Transverse colon (tissue), 4 donors: Measurements from ENCODE around the gene CNN1. TPM values are rescaled to one million over a fixed set of nuclear protein-coding genes. Genes with fewer than 3 reads are reported as not detected.

Source experiments
- DNase-seq: peaks from one replicate; pipeline ENCODE4 v3.0.0-alpha.2; 2019
- H3K27ac ChIP-seq, 4 donors: fragments of 200-600 bp; sonication (generic); 2 replicates each; pipeline ENCODE4 v1.5.1; 2016 to 2018; ENCODE audit warnings: inconsistent platforms in 4 of 4
- H3K27me3 ChIP-seq: fragments of 200-600 bp; sonication (generic); 2 replicates; pipeline ENCODE4 v1.5.1; 2017; ENCODE audit warnings: inconsistent platforms
- H3K36me3 ChIP-seq, 4 donors: fragments of 200-600 bp; sonication (generic); 2 replicates each; pipeline ENCODE4 v1.5.1; 2017 to 2019; ENCODE audit warnings: inconsistent platforms in 4 of 4
- H3K4me1 ChIP-seq, 4 donors: fragments of 200-600 bp; sonication (generic); 2 replicates each; pipeline ENCODE4 v1.5.1; 2017 to 2020; ENCODE audit warnings: inconsistent platforms in 4 of 4
- H3K4me3 ChIP-seq, 4 donors: fragments of 200-600 bp; sonication (generic); 1 replicate in 1 of 4; 2 replicates in 3 of 4; pipeline versions ENCODE4 v1.5.1 to v1.6.1; 2017 to 2019; ENCODE audit warnings: inconsistent platforms in 4 of 4
- H3K9me3 ChIP-seq, 2 donors: fragments of 200-600 bp; sonication (generic); 2 replicates each; pipeline ENCODE4 v1.5.1; 2017 to 2019; ENCODE audit warnings: inconsistent platforms in 2 of 2
- EP300 ChIP-seq: sonication (generic); formaldehyde crosslinking; IDR thresholded peaks from one replicate; pipeline ENCODE4 v1.6.1; 2017; ENCODE audit warnings: antibody characterized with exemption, low read depth
- POLR2A ChIP-seq: fragments of 450-650 bp; IDR thresholded peaks from one replicate; pipeline ENCODE4 v1.6.1; 2016; ENCODE audit warnings: antibody characterized with exemption, mild to moderate bottlenecking, moderate library complexity
- POLR2AphosphoS5 ChIP-seq, 3 donors: sonication (generic); formaldehyde crosslinking; IDR thresholded peaks; one replicate each; pipeline ENCODE4 v1.6.1; 2016; ENCODE audit warnings: antibody characterized with exemption in 3 of 3
- WGBS, 2 donors: methylation state at CpG; one replicate each; pipeline ENCODE4 v1.1.5; 2018; ENCODE audit warnings: low coverage in 1 of 2; 5-methylcytosine and 5-hydroxymethylcytosine counted together
- in situ Hi-C, 4 donors: fragments of 200-750 bp; cut with MboI; loops; one replicate each; pipeline versions ENCODE4 v1.15.0 to v1.15.1; 2017; ENCODE audit warnings: low sequenced_read_pairs in 3 of 4, low pct_ligation_motif_present in 1 of 4, low pct_unique_long_range_greater_than_20kb in 1 of 4
- intact Hi-C: fragments of 100-400 bp; cut with DNase I; formaldehyde crosslinking; loops from one replicate; pipeline ENCODE4 v1.15.1; 2023; ENCODE audit warnings: low total_unique reads
- total RNA-seq, 4 donors: library from RNA; depleted of rRNA; stranded (reverse); fragments of >200 nt; gene quantifications; one replicate each; pipeline ENCODE4 v1.1.0, GENCODE V29; 2016
- TF ChIP-seq, protein P1 (sequence below), 5 experiments: fragments of 200-600 bp in 3 of 5; fragments of 450-650 bp in 2 of 5; sonication (generic) in 3 of 5; IDR thresholded peaks; 1 replicate in 2 of 5; 2 replicates in 3 of 5; pipeline ENCODE4 v1.5.1; 2016 to 2017; ENCODE audit warnings: antibody characterized with exemption in 5 of 5, inconsistent platforms in 3 of 5, mild to moderate bottlenecking in 2 of 5, moderate library complexity in 1 of 5

Gene CNN1
- total RNA-seq, 4 donors from 2014 or later, result 198 to 1,121 (median 486) TPM

DNA sequence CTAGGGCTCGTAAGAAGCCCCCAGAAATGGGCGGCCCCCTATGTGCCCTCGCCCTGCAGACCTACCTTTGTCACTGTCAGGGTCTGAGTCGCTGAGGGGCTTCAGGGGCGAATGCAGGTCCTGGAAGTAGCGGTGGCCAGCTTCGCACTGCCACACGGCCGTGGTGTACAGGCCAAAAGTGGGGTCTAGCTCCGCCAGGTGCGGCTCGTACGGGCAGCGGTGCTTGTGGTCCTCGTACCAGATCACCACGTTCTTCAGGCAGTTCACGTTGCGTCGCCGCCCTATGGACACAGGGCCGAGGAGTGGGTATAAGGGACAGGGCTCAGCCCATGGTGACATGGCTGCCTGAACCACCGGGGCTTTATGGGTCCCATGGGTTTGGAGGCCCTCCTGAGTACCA, 42.8 kb upstream of the CNN1 start:
- 95% methylated on average over 20 of the region's 22 CpGs; no CpG with 5 or more reads in 1 of the 2 donors for WGBS, 2 donors
- Histone ChIP-seq H3K4me3 (no peak overlapping the region), H3K4me1 (peaks cover 0 to 4% (median under 1%) of the 10 kb centered on the region in 4 donors), H3K36me3 (no peaks in the 10 kb centered on the region), H3K27ac (no peak overlapping the region), H3K27me3 (no peaks in the 10 kb centered on the region), H3K9me3 (no peaks in the 10 kb centered on the region)
- TF ChIP-seq POLR2A (no peak), POLR2AphosphoS5 (IDR thresholded peaks at IDR 0.05) (no peak), EP300 (no peak)
- TF ChIP-seq, protein P1, sequence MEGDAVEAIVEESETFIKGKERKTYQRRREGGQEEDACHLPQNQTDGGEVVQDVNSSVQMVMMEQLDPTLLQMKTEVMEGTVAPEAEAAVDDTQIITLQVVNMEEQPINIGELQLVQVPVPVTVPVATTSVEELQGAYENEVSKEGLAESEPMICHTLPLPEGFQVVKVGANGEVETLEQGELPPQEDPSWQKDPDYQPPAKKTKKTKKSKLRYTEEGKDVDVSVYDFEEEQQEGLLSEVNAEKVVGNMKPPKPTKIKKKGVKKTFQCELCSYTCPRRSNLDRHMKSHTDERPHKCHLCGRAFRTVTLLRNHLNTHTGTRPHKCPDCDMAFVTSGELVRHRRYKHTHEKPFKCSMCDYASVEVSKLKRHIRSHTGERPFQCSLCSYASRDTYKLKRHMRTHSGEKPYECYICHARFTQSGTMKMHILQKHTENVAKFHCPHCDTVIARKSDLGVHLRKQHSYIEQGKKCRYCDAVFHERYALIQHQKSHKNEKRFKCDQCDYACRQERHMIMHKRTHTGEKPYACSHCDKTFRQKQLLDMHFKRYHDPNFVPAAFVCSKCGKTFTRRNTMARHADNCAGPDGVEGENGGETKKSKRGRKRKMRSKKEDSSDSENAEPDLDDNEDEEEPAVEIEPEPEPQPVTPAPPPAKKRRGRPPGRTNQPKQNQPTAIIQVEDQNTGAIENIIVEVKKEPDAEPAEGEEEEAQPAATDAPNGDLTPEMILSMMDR (IDR thresholded peaks at IDR 0.05), result no peak
- intact Hi-C loops (no loop called here), in situ Hi-C loops (loop anchor here in 2 of 4 donors (25.0 kb wide), 2 partner anchors 109 to 209 kb away; partner anchors contain the start of genes EPOR (in 1 of the 2) and TSPAN16 (in 1 of the 2))
- no peak for DNase-seq

- Histone ChIP-seq H3K9me3 (no peaks in the 10 kb centered on the region), H3K4me1 (no peaks in the 10 kb centered on the region), H3K27me3 (no peaks in the 10 kb centered on the region), H3K36me3 (no peaks in the 10 kb centered on the region), H3K4me3 (no peak overlapping the region), H3K27ac (no peak overlapping the region)
- peak; percentile 76 for DNase-seq
- no peak for TF ChIP-seq EP300
- TF ChIP-seq, protein P1 (IDR thresholded peaks at IDR 0.05), result peak; percentile 62 to 72 (median 65)
- 66% methylated on average over 17 of the region's 17 CpGs; no CpG with 5 or more reads in 1 of the 2 donors for WGBS, 2 donors
- intact Hi-C loops, result no loop called here
- in situ Hi-C loops, result loop anchor here in 2 of 4 donors (25.0 kb wide), 2 partner anchors 109 to 209 kb away; partner anchors contain the start of genes EPOR (in 1 of the 2) and TSPAN16 (in 1 of the 2)
These were observed 42.1 kb upstream of the CNN1 start for GRCh38 chr19:11496391-11497163.

DNA sequence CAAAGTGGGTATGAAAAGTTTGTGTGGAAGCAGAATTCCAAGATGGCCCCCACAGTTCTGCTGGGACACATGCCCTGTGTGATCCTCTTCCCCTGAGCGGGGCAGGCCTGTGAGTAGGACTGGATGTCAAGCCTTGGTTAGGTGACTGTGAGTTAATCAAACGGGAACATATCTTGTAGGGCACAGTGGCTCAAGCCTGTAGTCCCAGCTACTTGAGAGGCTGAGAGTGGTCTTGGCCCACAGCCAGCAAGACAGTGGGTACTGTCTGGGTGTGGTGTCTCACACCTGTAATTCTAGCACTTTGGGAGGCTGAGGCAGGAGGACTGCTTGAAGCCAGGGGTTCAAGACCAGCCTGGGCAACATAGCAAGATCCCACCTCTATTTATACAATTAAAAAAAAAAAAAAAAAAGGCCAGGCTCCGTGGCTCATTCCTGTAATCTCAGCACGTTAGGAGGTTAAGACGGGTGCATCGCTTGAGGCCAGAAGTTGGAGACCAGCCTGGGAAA, 39.4 kb upstream of the CNN1 start:
- intact Hi-C loops (no loop called here), in situ Hi-C loops (loop anchor here in 2 of 4 donors (25.0 kb wide), 2 partner anchors 112 to 212 kb away; partner anchors contain the start of genes EPOR (in 1 of the 2) and TSPAN16 (in 1 of the 2))
- H3K9me3 ChIP-seq, result no peaks in the 10 kb centered on the region
- H3K27me3 ChIP-seq, result no peaks in the 10 kb centered on the region
- H3K4me3 ChIP-seq, result no peak overlapping the region
- TF ChIP-seq POLR2A (no peak), POLR2AphosphoS5 (IDR thresholded peaks at IDR 0.05) (no peak), EP300 (no peak)
- TF ChIP-seq, protein P1 (IDR thresholded peaks at IDR 0.05), result no peak
- 86 to 89% methylated on average over 3 to 6 of the region's 6 CpGs for WGBS, 2 donors
- no peak overlapping the region for H3K27ac ChIP-seq
- no peaks in the 10 kb centered on the region for H3K4me1 ChIP-seq
- DNase-seq, result no peak
- no peaks in the 10 kb centered on the region for H3K36me3 ChIP-seq

GRCh38 chr19:11499890-11500420, 38.7 kb upstream of the CNN1 start:
- Histone ChIP-seq H3K27me3 (no peaks in the 10 kb centered on the region), H3K27ac (no peak overlapping the region)

More at GRCh38 chr19:11499890-11500420, 38.7 kb upstream of the CNN1 start:
- peaks cover 0 to 6% (median 5%) of the 10 kb centered on the region in 4 donors for H3K4me1 ChIP-seq
- H3K9me3 ChIP-seq, result no peaks in the 10 kb centered on the region
- no peaks in the 10 kb centered on the region for H3K36me3 ChIP-seq
- TF ChIP-seq POLR2AphosphoS5 (IDR thresholded peaks at IDR 0.05) (no peak), POLR2A (no peak), EP300 (no peak)
- TF ChIP-seq, protein P1 (IDR thresholded peaks at IDR 0.05), result no peak
- no peak overlapping the region for H3K4me3 ChIP-seq
- intact Hi-C loops, result no loop called here
- DNase-seq, result no peak
- 40 to 75% methylated on average over 1 to 7 of the region's 7 CpGs for WGBS, 2 donors
- in situ Hi-C loops, result loop anchor here in 2 of 4 donors (25.0 kb wide), 2 partner anchors 113 to 213 kb away; partner anchors contain the start of genes EPOR (in 1 of the 2) and TSPAN16 (in 1 of the 2)
